Stimulated activated CD8-positive, alpha-beta memory T cell treated with anti-CD3 and anti-CD28 coated beads, Interleukin-7, amount 100 ng/mL, for 24 hours (primary cell): ENCODE results near the gene RNF223.
"Not testable (repeated sequence)": the region's sequence is repeated elsewhere in the genome, so short reads cannot be mapped to it uniquely, and the experiment has no call there.

ENCODE experiments used
- DNase-seq: peaks from one replicate; pipeline ENCODE4 v3.0.0-alpha.2; 2020; ENCODE audit warnings: low read depth

RNF223 gene

GRCh38 chr1:1109743-1110142 lies 35.6 kb upstream of the RNF223 start:
- no peak for DNase-seq

- DNase-seq, result no peak
Observed at GRCh38 chr1:1106510-1107221, 32.6 kb upstream of the RNF223 start.

DNA sequence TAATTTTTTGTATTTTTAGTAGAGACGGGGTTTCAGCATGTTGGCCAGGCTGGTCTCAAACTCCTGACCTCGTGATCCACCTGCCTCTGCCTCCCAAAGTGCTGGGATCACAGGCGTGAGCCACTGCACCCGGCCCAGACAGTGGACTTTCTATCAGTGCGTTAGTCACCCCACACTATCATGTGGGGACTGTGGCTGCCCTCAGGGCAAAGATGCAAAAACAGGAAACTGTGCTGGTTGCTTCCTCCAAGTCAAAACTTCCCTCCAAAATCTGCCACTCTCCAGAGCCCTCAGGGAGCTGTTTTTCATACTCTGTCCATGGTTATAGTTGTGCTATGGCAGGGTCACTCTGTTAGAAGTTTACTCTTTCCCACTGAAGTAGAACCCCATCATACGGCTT lies 30.0 kb upstream of the RNF223 start:
- DNase-seq, result not testable (repeated sequence)

DNA sequence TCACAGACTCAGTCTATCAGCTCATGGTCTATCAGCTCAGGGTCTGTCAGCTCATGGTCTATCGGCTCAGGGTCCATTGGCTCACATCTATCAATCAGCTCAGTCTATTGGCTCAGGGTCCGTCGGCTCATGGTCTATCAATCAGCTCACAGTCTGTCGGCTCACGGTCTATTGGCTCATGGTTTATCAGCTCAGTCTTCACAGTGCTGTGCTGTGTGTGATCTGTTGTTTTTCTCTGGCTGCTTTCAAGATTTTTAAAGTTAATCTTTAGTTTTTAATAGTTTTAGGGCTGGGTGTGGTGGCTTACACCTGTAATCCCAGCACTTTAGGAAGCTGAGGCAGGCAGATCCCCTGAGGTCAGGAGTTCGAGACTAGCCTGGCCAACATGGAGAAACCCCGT lies 27.4 kb upstream of the RNF223 start:
- no peak for DNase-seq

- DNase-seq, result no peak
Observed at GRCh38 chr1:1100296-1100695, 26.2 kb upstream of the RNF223 start.

DNA sequence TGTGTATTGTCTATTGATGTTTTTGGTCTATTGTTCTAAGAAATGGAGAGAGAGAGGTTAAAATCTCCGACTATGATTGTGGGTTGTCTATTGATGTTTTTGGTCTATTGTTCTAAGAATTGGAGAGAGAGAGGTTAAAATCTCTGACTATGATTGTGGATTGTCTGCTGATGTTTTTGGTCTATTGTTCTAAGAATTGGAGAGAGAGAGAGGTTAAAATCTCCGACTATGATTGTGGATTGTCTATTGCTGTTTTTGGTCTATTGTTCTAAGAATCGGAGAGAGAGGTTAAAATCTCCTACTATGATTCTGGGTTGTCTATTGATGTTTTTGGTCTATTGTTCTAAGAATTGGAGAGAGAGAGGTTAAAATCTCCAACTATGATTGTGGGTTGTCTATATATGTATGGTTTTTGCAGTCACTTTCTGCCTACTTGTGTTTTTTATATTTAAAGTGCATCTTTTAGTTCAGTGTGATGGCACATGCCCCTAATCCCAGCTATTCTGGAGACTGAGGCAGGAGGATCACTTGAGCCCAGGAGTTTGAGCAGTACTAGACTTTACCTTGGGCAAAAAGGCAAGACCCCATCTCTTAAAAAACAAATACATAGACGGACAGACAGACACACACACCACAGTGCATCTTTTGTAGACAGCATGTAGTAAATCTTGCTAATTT lies 25.5 kb upstream of the RNF223 start:
- no peak for DNase-seq

DNA sequence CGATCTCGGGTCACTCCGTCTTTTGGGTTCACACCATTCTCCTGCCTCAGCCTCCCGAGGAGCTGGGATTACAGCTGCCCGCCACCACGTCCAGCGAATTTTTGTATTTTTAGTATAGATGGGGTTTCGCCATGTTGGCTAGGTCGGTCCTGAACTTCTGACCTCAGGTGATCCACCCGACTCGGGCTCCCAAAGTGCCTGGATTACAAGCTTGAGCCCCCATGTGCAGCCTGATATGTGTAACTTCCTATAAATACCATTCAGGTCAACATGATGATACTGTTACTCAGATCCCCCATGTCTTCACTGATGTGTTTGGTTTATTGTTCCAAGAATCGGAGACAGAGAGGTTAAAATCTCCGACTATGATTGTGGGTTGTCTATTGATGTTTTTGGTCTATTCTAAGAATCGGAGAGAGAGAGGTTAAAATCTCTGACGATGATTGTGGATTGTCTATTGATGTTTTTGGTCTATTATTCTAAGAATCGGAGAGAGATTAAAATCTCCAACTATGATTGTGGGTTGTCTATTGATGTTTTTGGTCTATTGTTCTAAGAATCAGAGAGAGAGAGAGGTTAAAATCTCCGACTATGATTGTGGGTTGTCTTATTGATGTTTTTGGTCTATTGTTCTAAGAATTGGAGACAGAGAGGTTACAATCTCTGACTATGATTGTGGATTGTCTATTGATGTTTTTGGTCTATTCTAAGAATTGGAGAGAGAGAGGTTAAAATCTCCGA lies 24.7 kb upstream of the RNF223 start:
- DNase-seq, result no peak

- not testable (repeated sequence) for DNase-seq
Observed at GRCh38 chr1:1096136-1096535, 22.0 kb upstream of the RNF223 start.

DNA sequence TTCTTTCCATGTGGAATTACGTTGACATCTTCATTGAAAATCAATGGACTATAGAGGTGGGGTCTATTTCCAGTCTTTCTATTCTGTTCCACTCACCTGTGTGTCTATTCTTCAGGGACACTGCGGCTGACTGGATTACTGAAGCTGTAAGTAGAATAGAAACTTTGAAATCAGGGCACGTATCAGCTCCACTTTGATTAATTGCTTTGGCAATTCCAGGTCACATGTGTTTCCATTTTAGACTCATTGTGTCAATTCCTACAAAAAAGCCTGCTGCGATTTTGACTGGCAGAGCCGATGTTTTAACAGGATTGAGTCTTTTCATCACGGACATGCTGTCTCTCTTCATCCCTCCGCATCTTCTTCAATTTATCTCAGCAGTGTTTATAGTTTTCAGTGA lies 20.9 kb upstream of the RNF223 start:
- no peak for DNase-seq

GRCh38 chr1:1093610-1093943 lies 19.5 kb upstream of the RNF223 start:
- no peak for DNase-seq

DNA sequence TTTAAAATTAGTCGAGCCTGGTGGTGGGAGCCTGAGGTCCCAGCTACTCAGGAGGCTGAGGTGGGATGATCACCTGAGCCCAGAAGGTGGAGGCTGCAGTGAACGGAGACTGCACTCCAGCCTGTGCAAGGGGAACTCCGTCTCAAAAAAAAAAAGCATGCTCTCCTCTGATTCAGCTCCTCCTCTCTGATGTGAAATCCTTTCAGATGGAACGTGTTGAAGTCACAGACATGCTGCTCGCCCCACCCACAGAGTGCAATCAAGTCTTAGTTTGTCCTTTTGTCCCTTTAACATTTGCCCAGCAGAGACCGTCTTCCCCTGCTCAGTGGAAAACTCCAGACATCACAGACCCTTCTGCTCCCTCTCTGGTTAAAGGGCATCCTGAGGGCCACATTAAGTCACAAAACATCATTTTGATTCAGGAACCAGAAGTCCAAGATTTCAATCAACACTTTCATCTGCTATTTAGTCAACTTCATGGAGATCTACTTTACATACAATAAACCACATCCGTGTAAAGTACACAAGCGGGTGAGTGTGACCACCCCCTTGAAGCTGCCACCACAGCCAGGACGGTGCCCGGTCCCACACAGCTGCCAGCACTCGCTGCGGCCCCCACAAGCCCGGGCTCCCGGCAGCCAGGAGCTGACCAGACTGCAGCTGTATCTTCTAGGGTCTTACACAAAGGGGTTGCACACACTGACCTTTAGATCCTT lies 18.9 kb upstream of the RNF223 start:
- DNase-seq, result no peak

GRCh38 chr1:1092149-1092855 lies 18.2 kb upstream of the RNF223 start:
- no peak for DNase-seq

GRCh38 chr1:1091344-1092148 lies 17.4 kb upstream of the RNF223 start:
- DNase-seq, result no peak

- DNase-seq, result no peak
Observed at GRCh38 chr1:1090424-1091343, 16.6 kb upstream of the RNF223 start.

DNA sequence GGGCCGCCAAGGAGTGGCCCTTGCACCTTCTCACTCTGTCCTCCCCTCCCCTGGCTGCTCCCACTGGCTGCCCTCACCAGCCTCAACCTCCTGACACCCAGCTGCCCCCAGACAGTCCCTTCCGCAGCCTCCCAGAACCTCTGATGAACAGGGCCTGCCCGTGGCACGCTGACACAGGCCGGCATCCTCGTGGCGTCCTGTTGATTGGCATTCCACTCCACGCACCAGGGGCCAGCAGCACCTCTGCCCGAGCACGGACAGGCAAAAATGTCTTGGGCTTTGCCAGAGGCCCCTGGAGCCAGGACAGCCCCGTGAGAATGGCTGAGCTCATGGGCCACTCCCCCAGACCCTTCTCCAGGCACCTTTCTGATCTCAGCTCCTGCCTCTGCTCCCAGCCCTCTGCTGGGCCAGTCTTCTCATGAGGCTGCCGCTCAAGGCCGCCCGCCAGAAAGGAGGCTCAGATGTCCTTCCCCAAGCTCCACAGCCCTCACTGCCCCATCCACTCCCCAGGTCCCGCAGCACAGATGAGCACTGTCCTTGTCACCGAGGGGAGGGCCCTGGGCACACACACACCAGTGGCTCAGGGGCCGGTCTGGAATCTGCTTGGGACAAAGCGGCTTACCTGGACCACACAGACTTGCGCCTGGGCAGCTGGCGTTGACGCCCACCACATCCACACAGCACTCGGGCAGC lies 15.8 kb upstream of the RNF223 start:
- no peak for DNase-seq

DNA sequence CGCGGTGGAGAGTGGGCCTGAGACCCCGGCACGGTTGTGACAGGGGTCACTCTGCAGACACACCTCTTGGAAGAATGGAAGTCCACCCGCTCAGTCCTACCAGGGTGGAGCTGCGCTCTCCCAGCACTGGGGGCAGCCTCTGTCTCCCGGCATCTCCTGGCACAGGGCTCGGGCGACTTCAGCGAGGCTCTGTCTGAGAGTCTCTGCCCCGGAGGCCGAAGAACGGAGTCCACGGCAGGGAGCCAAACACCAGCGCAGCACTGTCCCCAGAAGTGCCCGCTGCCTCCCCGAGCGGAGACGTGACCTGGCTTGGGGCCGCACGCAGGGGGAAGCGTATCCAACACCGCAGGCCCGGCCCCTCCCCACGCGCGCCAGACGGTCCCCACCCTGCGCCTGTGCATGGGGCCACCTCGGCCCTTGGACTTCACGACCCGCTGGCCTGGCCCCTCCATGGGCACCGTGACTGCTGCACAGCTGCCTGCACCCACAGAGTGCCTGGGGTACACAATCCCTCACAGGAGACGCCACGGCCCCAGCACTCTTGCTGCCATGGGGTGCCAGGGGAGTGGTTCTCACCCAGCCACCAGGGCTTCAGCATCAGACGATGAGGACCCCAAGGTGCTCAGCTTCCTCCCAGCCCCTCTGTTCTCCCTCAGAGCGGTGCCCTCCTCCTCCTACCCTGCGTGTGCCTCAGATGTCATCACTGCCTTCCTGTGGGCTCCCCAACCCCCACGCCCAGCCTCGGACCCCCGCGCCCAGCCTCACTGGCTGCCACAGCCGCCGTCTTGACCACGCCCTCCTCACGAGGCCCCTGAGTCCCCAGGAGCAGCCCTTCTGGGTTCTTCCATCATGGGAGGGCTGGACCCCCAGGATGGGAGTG lies 14.9 kb upstream of the RNF223 start:
- no peak for DNase-seq

DNA sequence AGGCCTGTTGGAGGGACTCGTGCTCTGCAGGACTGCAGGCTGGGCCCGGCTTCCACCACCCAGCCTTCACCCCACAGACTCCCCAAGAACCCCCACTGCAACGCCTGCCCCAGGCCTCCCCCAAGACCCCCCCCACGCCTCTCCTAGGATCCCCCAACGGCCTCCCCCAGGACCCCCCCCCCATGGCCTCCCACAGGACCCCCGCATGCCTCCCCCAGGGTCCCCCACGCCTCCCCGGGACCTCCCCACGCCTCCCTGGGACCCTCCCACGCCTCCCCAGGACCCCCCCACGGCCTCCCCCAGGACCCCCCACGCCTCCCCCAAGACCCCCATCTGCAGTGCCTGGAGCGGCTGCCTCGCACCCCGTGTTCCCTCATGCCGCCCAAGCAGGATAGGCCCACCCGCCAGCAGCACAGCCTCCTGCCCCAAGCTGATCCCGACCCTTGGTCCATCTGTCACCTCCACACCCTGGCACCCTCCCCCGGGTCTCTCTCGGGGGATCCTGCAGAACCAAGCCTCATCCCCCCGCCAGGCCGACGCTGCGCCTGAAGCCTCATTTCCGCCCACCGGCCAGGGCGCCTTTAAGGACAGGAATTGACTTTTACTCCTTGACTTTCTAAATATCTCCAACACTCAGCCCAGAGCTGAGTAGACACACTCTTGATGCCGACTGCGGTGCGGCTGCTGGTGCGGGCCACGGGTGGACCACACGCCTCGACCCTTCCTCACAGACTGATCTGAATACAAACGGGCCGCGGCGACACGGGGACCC lies 14.1 kb upstream of the RNF223 start:
- DNase-seq, result no peak
